GM12864 (cell line): Measurements from ENCODE around the gene RBM28.

Source experiments
- DNase-seq: peaks from one replicate; pipeline ENCODE4 v3.0.0-alpha.2; 2011; ENCODE audit warnings: low read depth
- H3K4me3 ChIP-seq: 2 replicates; pipeline ENCODE4 v1.5.1; 2011; ENCODE audit warnings: mild to moderate bottlenecking, low read depth, low read length, control low read depth
- TF ChIP-seq, protein P1 (sequence below): IDR thresholded peaks from 2 replicates; pipeline ENCODE4 v1.5.1; 2011; ENCODE audit warnings: low read depth, mild to moderate bottlenecking, moderate library complexity, low read length, control low read depth, inconsistent platforms; ENCODE audit errors: missing control alignments

RBM28 gene

GRCh38 chr7:128389085-128389617, 45.4 kb upstream of the RBM28 start:
- DNase-seq = no peak
- H3K4me3 ChIP-seq = no peak overlapping the region
- TF ChIP-seq, protein P1, sequence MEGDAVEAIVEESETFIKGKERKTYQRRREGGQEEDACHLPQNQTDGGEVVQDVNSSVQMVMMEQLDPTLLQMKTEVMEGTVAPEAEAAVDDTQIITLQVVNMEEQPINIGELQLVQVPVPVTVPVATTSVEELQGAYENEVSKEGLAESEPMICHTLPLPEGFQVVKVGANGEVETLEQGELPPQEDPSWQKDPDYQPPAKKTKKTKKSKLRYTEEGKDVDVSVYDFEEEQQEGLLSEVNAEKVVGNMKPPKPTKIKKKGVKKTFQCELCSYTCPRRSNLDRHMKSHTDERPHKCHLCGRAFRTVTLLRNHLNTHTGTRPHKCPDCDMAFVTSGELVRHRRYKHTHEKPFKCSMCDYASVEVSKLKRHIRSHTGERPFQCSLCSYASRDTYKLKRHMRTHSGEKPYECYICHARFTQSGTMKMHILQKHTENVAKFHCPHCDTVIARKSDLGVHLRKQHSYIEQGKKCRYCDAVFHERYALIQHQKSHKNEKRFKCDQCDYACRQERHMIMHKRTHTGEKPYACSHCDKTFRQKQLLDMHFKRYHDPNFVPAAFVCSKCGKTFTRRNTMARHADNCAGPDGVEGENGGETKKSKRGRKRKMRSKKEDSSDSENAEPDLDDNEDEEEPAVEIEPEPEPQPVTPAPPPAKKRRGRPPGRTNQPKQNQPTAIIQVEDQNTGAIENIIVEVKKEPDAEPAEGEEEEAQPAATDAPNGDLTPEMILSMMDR = no peak

DNA sequence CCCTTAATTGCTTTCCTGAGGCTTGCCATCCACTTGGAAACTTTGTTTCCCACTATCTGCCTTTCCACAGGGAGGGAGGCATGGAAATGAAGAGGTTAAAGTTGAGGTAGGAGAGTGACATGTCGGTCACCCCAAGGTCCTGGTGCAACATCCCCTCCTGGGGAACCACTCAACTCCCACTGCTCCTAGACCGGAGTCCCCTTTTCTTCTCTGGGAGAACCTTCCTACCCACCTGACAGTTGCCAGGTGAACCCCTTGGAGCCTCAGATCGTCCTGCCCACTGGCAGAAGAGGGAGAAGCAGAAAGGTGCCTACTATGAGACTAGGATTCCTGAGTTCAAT, 44.4 kb upstream of the RBM28 start:
- no peak for DNase-seq
- H3K4me3 ChIP-seq = no peak overlapping the region
- TF ChIP-seq, protein P1 = no peak

DNA sequence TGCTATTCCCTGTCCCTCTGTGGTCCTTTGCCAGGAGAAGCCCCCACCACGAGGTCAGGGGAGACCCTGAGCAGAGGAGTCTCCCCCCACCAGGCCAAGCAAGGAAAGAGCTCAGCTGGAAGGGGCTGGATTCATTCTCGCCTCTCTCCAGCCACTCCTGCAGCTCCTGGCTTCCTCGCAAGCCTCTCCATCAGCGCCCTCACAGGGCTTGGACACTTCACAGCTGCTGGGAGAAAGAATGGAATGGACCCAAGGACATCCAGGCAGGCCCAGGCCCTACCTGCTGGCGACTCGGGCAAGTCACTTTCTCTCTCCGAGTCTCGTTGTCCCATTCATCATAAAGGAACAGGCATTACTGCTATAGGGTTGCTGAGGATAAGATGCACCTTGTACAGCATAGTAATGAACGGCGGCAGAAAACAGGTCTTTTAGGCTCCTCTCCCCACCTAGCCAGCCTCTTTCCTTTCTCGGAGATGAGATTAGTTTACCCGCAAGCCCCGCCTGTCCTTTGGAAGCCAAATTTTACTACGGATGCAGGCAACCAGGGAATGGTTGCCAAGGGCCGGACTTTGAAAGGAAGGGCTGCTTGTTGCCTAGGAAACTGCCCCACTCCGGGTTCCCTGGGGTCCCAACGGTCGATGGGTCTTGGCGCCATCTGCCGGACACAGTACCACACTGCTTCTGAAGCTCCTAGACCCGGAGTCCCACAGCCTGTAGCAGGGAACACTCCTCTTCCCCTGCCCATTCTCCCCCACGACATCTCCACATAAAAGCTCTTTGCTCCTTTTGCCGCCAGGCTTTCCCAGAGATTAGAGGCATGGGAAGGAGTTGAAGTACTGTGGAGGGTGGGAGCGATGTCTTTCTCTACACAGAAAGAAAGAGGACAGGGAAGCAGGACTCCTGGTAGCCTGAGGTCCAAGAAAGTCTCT, 43.8 kb upstream of the RBM28 start:
- H3K4me3 ChIP-seq = no peak overlapping the region
- TF ChIP-seq, protein P1 = peak; percentile 93
- DNase-seq = no peak

DNA sequence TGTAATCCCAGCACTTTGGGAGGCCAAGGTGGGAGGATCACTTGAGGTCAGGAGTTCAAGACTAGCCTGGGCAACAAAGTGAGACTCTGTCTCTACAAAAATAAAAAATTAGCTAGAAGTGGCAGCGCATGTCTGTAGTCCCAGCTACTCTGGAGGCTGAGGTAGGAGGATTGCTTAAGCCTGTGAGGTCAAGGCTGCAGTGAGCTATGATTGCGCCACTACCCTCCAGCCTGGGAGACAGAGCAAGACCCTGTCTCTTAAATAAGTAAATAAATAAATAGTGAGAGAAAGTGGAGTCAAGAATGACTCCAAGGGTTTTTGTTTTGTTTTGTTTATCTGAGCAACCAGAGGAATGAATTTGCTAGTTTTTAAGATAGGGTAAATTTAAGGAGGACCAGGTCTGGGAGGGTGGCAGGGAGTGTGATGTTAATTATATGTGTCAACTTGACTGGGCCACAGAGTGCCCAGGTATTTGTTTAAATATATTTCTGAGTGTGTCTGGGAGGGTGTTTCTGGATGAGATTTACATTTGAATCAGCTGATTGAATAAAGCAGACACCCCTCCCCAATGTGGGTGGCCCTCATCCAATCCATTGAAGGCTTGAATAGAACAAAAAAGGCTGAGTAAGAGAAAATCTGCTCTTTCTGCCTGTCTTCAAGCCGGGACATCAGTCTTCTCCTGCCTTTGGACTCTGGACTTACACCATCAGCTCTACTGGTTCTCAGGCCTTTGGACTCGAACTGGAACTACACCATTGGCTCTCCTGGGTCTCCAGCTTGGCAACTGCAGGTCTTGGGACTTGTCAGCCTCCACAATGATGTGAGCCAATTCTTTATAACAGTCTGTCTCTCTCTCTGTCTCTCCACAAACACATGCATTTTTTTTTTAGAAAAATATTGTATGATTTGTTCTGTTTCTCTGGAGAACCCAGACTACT, 42.5 kb upstream of the RBM28 start:
- DNase-seq = no peak
- TF ChIP-seq, protein P1 = no peak
- H3K4me3 ChIP-seq = no peak overlapping the region

DNA sequence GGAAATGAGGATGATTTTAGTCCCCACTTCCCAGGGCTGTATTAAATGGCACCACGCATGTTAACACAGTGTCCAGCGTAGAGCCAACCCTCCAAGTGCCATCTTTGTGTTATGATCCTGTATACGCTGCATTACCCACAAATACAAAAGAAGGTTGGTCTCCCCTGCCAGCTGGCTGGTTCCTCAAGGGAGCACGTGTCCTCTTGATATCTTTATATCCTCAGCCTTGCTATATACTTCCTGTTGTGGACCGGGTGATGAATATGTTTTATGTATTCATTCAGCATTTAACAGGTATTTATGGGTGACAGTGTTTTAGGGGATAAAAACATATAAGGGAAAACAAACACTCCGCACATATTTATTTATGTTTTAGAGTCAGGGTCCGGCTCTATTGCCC, 41.0 kb upstream of the RBM28 start:
- no peak for DNase-seq
- TF ChIP-seq, protein P1 = no peak
- H3K4me3 ChIP-seq = no peak overlapping the region

GRCh38 chr7:128383776-128384175, 40.1 kb upstream of the RBM28 start:
- H3K4me3 ChIP-seq = no peak overlapping the region
- no peak for DNase-seq
- TF ChIP-seq, protein P1 = no peak
